Measurements from ENCODE around the gene TUBB4A.

The TUBB4A gene

GRCh38 chr19:6465663-6466062, 36.4 kb downstream of the TUBB4A start:
- no peak for DNase-seq

GRCh38 chr19:6465006-6465405, 37.1 kb downstream of the TUBB4A start:
- no peak for DNase-seq

GRCh38 chr19:6464070-6464873, 37.8 kb downstream of the TUBB4A start, which contains the start of gene CRB3:
Gene CRB3, plus strand, starts transcription at chr19:6464271. Its CDS starts 431 bp downstream, at chr19:6464702.
- no peak for DNase-seq

GRCh38 chr19:6460099-6460884, 41.8 kb downstream of the TUBB4A start:
- DNase-seq, result peak; percentile 96 to 99

GRCh38 chr19:6459262-6460098, 42.6 kb downstream of the TUBB4A start, which contains the start of gene SLC25A23:
Gene SLC25A23, minus strand, starts transcription at chr19:6459792. Its CDS starts 164 bp downstream, at chr19:6459628.
- peak; percentile 60 to 87 for DNase-seq

GRCh38 chr19:6458695-6459261, 43.3 kb downstream of the TUBB4A start:
- no peak for DNase-seq

GRCh38 chr19:6457958-6458694, 44.0 kb downstream of the TUBB4A start:
- no peak for DNase-seq

- DNase-seq, result no peak
These were observed 46.2 kb downstream of the TUBB4A start for GRCh38 chr19:6455924-6456323.

GRCh38 chr19:6453951-6454565, 48.1 kb downstream of the TUBB4A start:
- DNase-seq, result no peak

- DNase-seq, result no peak
These were observed 49.2 kb downstream of the TUBB4A start for GRCh38 chr19:6452899-6453298.

GRCh38 chr19:6452223-6452614, 49.9 kb downstream of the TUBB4A start:
- no peak for DNase-seq

GRCh38 chr19:6451583-6452222, 50.4 kb downstream of the TUBB4A start:
- no peak for DNase-seq

GRCh38 chr19:6450166-6450565, 51.9 kb downstream of the TUBB4A start:
- DNase-seq, result no peak

GRCh38 chr19:6448045-6448444, 54.1 kb downstream of the TUBB4A start:
- no peak for DNase-seq

- no peak for DNase-seq
These were observed 55.7 kb downstream of the TUBB4A start for GRCh38 chr19:6446452-6446851.

Data from NCI-H446 (cell line).